H9 (cell line): ENCODE data around the gene BCORL1. TPM values are rescaled to one million over a fixed set of nuclear protein-coding genes. Genes with fewer than 3 reads are reported as not detected.

Source experiments
- DNase-seq: peaks from one replicate; pipeline ENCODE4 v3.0.0-alpha.2; 2017
- H2AFZ ChIP-seq: one replicate; pipeline ENCODE4 v1.6.1; 2013; ENCODE audit warnings: mild to moderate bottlenecking, low read length, control low read depth, moderate library complexity
- H2AK5ac ChIP-seq: 2 replicates; pipeline ENCODE4 v1.6.1; 2013; ENCODE audit warnings: low read length, control low read depth, mixed read lengths; ENCODE audit not compliant: insufficient read length
- H2BK120ac ChIP-seq: one replicate; pipeline ENCODE4 v1.6.1; 2013; ENCODE audit warnings: low read depth, mild to moderate bottlenecking, low read length, control low read depth, inconsistent platforms; ENCODE audit not compliant: poor library complexity, severe bottlenecking
- H2BK12ac ChIP-seq: 2 replicates; pipeline ENCODE4 v1.6.1; 2013; ENCODE audit warnings: low read length, control low read depth, mixed read lengths, low read depth; ENCODE audit not compliant: insufficient read length
- H2BK15ac ChIP-seq: 2 replicates; pipeline ENCODE4 v1.6.1; 2013; ENCODE audit warnings: low read depth, low read length, control low read depth
- H2BK20ac ChIP-seq: one replicate; pipeline ENCODE4 v1.6.1; 2013; ENCODE audit warnings: low read depth, mild to moderate bottlenecking, low read length, control low read depth, inconsistent platforms; ENCODE audit not compliant: poor library complexity, severe bottlenecking
- H2BK5ac ChIP-seq: 2 replicates; pipeline ENCODE4 v1.6.1; 2013; ENCODE audit warnings: low read length, control low read depth, mixed read lengths; ENCODE audit not compliant: insufficient read length
- H3K14ac ChIP-seq: 2 replicates; pipeline ENCODE4 v1.6.1; 2013; ENCODE audit warnings: low read length, control low read depth; ENCODE audit not compliant: insufficient read depth
- H3K18ac ChIP-seq: 2 replicates; pipeline ENCODE4 v1.6.1; 2013; ENCODE audit warnings: low read depth, mild to moderate bottlenecking, mixed read lengths, low read length, control low read depth; ENCODE audit not compliant: insufficient read length
- H3K23ac ChIP-seq: 2 replicates; pipeline ENCODE4 v1.6.1; 2013; ENCODE audit warnings: low read length, control low read depth, mixed read lengths, low read depth; ENCODE audit not compliant: insufficient read length
- H3K23me2 ChIP-seq: 2 replicates; pipeline ENCODE4 v1.6.1; 2013; ENCODE audit warnings: low read depth, mild to moderate bottlenecking, mixed read lengths, low read length, control low read depth; ENCODE audit not compliant: insufficient read length, poor library complexity, severe bottlenecking
- H3K27ac ChIP-seq: 2 replicates; pipeline ENCODE4 v1.5.1; 2013; ENCODE audit warnings: low read length, control low read depth, mixed read lengths, low read depth; ENCODE audit not compliant: insufficient read length
- H3K27me3 ChIP-seq: 2 replicates; pipeline ENCODE4 v1.6.1; 2013; ENCODE audit warnings: low read length, control low read depth, inconsistent platforms; ENCODE audit not compliant: insufficient read depth
- H3K4ac ChIP-seq: 2 replicates; pipeline ENCODE4 v1.6.1; 2013; ENCODE audit warnings: low read depth, mild to moderate bottlenecking, control low read depth, inconsistent platforms, low read length, moderate library complexity
- H3K4me1 ChIP-seq: 2 replicates; pipeline ENCODE4 v1.6.1; 2013; ENCODE audit warnings: low read length, control low read depth, inconsistent platforms; ENCODE audit not compliant: insufficient read depth
- H3K4me2 ChIP-seq: 2 replicates; pipeline ENCODE4 v1.6.1; 2013; ENCODE audit warnings: low read length, control low read depth, mixed read lengths; ENCODE audit not compliant: insufficient read length, insufficient read depth
- H3K56ac ChIP-seq: 2 replicates; pipeline ENCODE4 v1.6.1; 2013; ENCODE audit warnings: low read depth, mild to moderate bottlenecking, mixed read lengths, low read length, control low read depth; ENCODE audit not compliant: insufficient read length
- H3K79me1 ChIP-seq: 2 replicates; pipeline ENCODE4 v1.6.1; 2013; ENCODE audit warnings: low read depth, mild to moderate bottlenecking, moderate library complexity, low read length, control low read depth, inconsistent platforms; ENCODE audit not compliant: insufficient read depth, poor library complexity, severe bottlenecking
- H3K79me2 ChIP-seq: 2 replicates; pipeline ENCODE4 v1.6.1; 2013; ENCODE audit warnings: low read length, control low read depth, inconsistent platforms; ENCODE audit not compliant: insufficient read depth
- H3K9ac ChIP-seq: 2 replicates; pipeline ENCODE4 v1.6.1; 2013; ENCODE audit warnings: low read length, control low read depth, mixed read lengths; ENCODE audit not compliant: insufficient read length; ENCODE audit errors: extremely low read depth
- H3K9me3 ChIP-seq: one replicate; pipeline ENCODE4 v1.6.1; 2013; ENCODE audit warnings: low read depth, low read length, inconsistent platforms; ENCODE audit not compliant: control insufficient read depth
- H3T11ph ChIP-seq: one replicate; pipeline ENCODE4 v1.6.1; 2013; ENCODE audit warnings: mild to moderate bottlenecking, low read length, control low read depth, inconsistent platforms
- H4K20me1 ChIP-seq: one replicate; pipeline ENCODE4 v1.6.1; 2013; ENCODE audit not compliant: control insufficient read depth, insufficient read length, insufficient read depth
- H4K5ac ChIP-seq: 2 replicates; pipeline ENCODE4 v1.6.1; 2013; ENCODE audit warnings: low read depth, mild to moderate bottlenecking, mixed read lengths, low read length, control low read depth; ENCODE audit not compliant: insufficient read length
- H4K8ac ChIP-seq: replicated peaks from 2 replicates; pipeline ENCODE4 v1.6.1; 2013; ENCODE audit warnings: low read length, control low read depth, mixed read lengths, low read depth; ENCODE audit not compliant: insufficient read length
- H4K91ac ChIP-seq: 2 replicates; pipeline ENCODE4 v1.6.1; 2013; ENCODE audit warnings: low read depth, mild to moderate bottlenecking, moderate library complexity, mixed read lengths, low read length, control low read depth; ENCODE audit not compliant: insufficient read length
- H3K27ac Mint-ChIP-seq, 3 experiments: 2 replicates in 2 of 3; 3 replicates in 1 of 3; pipeline ENCODE4 v1.8.0; 2020 to 2021; ENCODE audit warnings: mixed read lengths in 3 of 3, mild to moderate bottlenecking in 1 of 3, moderate library complexity in 1 of 3
- H3K27me3 Mint-ChIP-seq: 2 replicates; pipeline ENCODE4 v1.8.0; 2021; ENCODE audit warnings: low read depth, mild to moderate bottlenecking, moderate library complexity, mixed read lengths
- H3K36me3 Mint-ChIP-seq, 3 experiments: 2 replicates in 2 of 3; 3 replicates in 1 of 3; pipeline ENCODE4 v1.8.0; 2020 to 2021; ENCODE audit warnings: low read depth in 3 of 3, mixed read lengths in 3 of 3; ENCODE audit not compliant: insufficient read depth in 1 of 3
- H3K4me1 Mint-ChIP-seq, 2 experiments: 2 replicates each; pipeline ENCODE4 v1.8.0; 2020; ENCODE audit warnings: mixed read lengths in 2 of 2
- H3K4me3 Mint-ChIP-seq, 2 experiments: 2 replicates in 1 of 2; 3 replicates in 1 of 2; pipeline ENCODE4 v1.8.0; 2020 to 2021; ENCODE audit warnings: mild to moderate bottlenecking in 2 of 2, mixed read lengths in 2 of 2, moderate library complexity in 1 of 2
- H3K9me3 Mint-ChIP-seq, 2 experiments: 2 replicates in 1 of 2; 3 replicates in 1 of 2; pipeline ENCODE4 v1.8.0; 2020; ENCODE audit warnings: mild to moderate bottlenecking in 2 of 2, mixed read lengths in 2 of 2, moderate library complexity in 1 of 2
- WGBS: extraction: QIAGEN DNeasy Blood & Tissue Kit; methylation state at CpG from one replicate; pipeline ENCODE4 v1.1.7; 2013; ENCODE audit warnings: missing lambda C conversion rate, low lambda C conversion rate, mixed read lengths; ENCODE audit not compliant: insufficient read length; ENCODE audit errors: extremely low coverage; 5-methylcytosine and 5-hydroxymethylcytosine counted together
- total RNA-seq: library from RNA; stranded (reverse); gene quantifications from 2 replicates; pipeline ENCODE4 v1.2.1, GENCODE V29; 2021
- TF ChIP-seq, protein P1 (sequence below): fragments of 200-600 bp; sonication (generic); conservative IDR thresholded peaks from 3 replicates; pipeline ENCODE4 v1.8.0; 2021; ENCODE audit warnings: antibody characterized with exemption, mild to moderate bottlenecking

The BCORL1 gene
- total RNA-seq, 1 experiment from 2014 or later: 6.1 TPM

DNA sequence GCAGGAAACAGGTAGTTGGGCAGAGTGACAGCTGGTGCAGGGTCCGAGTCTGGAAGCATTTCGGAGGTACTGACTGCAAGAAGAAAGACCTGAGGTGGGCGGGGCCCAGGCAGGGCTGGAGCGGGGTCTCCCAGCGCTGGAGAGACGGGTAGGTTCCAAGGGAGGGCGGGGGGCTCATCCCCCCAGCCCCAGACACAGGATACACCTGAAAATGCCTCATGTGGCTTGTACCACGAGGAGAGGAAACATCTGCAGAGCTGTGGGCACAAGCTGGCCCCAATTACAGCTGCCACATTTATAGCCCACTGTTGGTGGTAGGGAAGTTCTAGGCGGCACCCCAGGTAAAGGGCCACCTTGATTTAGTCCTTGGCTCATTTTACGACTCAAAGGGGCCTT, 89.9 kb downstream of the BCORL1 start:
- Histone ChIP-seq H4K91ac (no peak overlapping the region), H4K8ac (no peak overlapping the region), H2AK5ac (no peak overlapping the region), H3K4ac (no peak overlapping the region), H2BK15ac (no peak overlapping the region), H3K27ac (no peak overlapping the region), H2BK120ac (no peak overlapping the region), H3K9ac (no peak overlapping the region), H3K23me2 (no peaks in the 10 kb centered on the region), H3K18ac (no peak overlapping the region), H4K20me1 (no peaks in the 10 kb centered on the region), H3K79me1 (no peaks in the 10 kb centered on the region), H3K9me3 (peaks cover 10% of the 10 kb centered on the region), H2BK20ac (no peak overlapping the region), H3K56ac (no peak overlapping the region), H3K79me2 (no peaks in the 10 kb centered on the region), H4K5ac (no peak overlapping the region), H2BK5ac (no peak overlapping the region), H3T11ph (no peak overlapping the region), H2AFZ (no peak overlapping the region), H3K4me2 (no peak overlapping the region), H2BK12ac (no peak overlapping the region), H3K14ac (no peak overlapping the region), H3K23ac (no peak overlapping the region), H3K27me3 (no peaks in the 10 kb centered on the region), H3K4me1 (no peaks in the 10 kb centered on the region)
- H3K27ac Mint-ChIP-seq: no peak overlapping the region
- peaks cover 0 to 6% (median 0%) of the 10 kb centered on the region in 3 experiments; a peak in 4 of 7 replicates for H3K36me3 Mint-ChIP-seq
- TF ChIP-seq, protein P1, sequence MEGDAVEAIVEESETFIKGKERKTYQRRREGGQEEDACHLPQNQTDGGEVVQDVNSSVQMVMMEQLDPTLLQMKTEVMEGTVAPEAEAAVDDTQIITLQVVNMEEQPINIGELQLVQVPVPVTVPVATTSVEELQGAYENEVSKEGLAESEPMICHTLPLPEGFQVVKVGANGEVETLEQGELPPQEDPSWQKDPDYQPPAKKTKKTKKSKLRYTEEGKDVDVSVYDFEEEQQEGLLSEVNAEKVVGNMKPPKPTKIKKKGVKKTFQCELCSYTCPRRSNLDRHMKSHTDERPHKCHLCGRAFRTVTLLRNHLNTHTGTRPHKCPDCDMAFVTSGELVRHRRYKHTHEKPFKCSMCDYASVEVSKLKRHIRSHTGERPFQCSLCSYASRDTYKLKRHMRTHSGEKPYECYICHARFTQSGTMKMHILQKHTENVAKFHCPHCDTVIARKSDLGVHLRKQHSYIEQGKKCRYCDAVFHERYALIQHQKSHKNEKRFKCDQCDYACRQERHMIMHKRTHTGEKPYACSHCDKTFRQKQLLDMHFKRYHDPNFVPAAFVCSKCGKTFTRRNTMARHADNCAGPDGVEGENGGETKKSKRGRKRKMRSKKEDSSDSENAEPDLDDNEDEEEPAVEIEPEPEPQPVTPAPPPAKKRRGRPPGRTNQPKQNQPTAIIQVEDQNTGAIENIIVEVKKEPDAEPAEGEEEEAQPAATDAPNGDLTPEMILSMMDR: no peak
- H3K27me3 Mint-ChIP-seq: peaks cover 4% of the 10 kb centered on the region; the same call in 1 of the 2 replicates
- WGBS: no CpG with 5 or more reads among the region's 10 CpGs
- H3K9me3 Mint-ChIP-seq: peaks cover 0 to 61% of the 10 kb centered on the region in 2 experiments; a peak in 2 of 5 replicates
- DNase-seq: no peak
- no peak overlapping the region for H3K4me3 Mint-ChIP-seq
- H3K4me1 Mint-ChIP-seq: no peaks in the 10 kb centered on the region
